Motor neuron (in vitro differentiated cells): ENCODE measurements around the gene FBXL15. TPM values are rescaled to one million over a fixed set of nuclear protein-coding genes. Genes with fewer than 3 reads are reported as not detected.

Experiments
- ATAC-seq, 8 experiments: fragments of 200-7000 bp; cut with Tn5 transposase; replicated peaks in 6 of 8; 2 replicates each; pipeline ENCODE4 v1.8.0; 2021; ENCODE audit warnings: mild to moderate bottlenecking in 8 of 8, moderate library complexity in 8 of 8
- H3K27ac ChIP-seq, 2 donors: fragments of 250-450 bp; sonication (Bioruptor Pico); 2 replicates each; pipeline ENCODE4 v1.9.0; 2021; ENCODE audit warnings: antibody characterized with exemption in 2 of 2, mild to moderate bottlenecking in 2 of 2, moderate library complexity in 1 of 2
- H3K4me1 ChIP-seq, 2 donors: fragments of 250-450 bp; sonication (Bioruptor Pico); replicated peaks in 1 of 2; 2 replicates each; pipeline ENCODE4 v1.6.1; 2021; ENCODE audit warnings: antibody characterized with exemption in 2 of 2, mild to moderate bottlenecking in 2 of 2, moderate library complexity in 1 of 2
- H3K4me3 ChIP-seq, 5 donors: fragments of 250-450 bp; sonication (Bioruptor Pico); 2 replicates each; pipeline ENCODE4 v1.9.0; 2021; ENCODE audit warnings: antibody characterized with exemption in 5 of 5, mild to moderate bottlenecking in 5 of 5, moderate library complexity in 4 of 5
- WGBS, 10 experiments: fragments of 450-650 bp; shearing (Covaris generic); methylation state at CpG; one replicate each; pipeline ENCODE4 v1.0.0; 2022; 5-methylcytosine and 5-hydroxymethylcytosine counted together
- in situ Hi-C, 9 experiments: fragments of 400-800 bp; cut with MboI; loops; one replicate each; pipeline ENCODE4 v1.15.0; 2021; ENCODE audit warnings: low sequenced_read_pairs in 9 of 9, low pct_unique_long_range_greater_than_20kb in 2 of 9; ENCODE audit not compliant: unreplicated experiment in 9 of 9
- total RNA-seq, 8 experiments: library from RNA; unstranded; fragments of 300-600 nt; gene quantifications; 2 replicates each; pipeline versions ENCODE4 v1.2.3 to v1.2.4, GENCODE V29; 2022

Gene FBXL15
- total RNA-seq, 8 experiments from 2014 or later = 7.0 to 17.4 (median 11.6) TPM

DNA sequence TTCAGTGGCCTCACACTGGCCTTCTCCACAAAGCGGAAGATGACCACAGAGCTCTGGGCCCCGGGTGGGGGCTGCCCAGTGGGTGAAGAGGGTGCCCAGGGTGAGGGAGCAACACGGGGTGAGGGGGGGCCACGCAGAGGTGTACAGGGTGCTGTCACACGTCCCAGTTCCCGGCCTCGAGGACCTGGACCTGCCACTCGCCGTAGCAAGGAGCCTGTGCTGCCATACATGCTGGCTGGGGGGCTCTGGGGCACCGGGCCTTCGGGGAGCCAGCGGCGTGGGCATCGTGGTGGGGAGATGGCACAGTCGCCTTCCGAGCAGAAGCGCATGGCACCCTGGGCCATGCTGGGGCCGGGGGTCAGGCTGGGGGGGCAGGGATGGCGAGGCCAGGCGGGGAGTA is 3.9 kb upstream of the FBXL15 start:
- no peak overlapping the region for H3K4me3 ChIP-seq
- no peak overlapping the region for H3K27ac ChIP-seq
- WGBS, 10 experiments = no CpG with 5 or more reads among the region's 20 CpGs
- no peak for ATAC-seq
- peaks cover 35 to 40% of the 10 kb centered on the region in 2 donors for H3K4me1 ChIP-seq
- in situ Hi-C loops = no loop called here

DNA sequence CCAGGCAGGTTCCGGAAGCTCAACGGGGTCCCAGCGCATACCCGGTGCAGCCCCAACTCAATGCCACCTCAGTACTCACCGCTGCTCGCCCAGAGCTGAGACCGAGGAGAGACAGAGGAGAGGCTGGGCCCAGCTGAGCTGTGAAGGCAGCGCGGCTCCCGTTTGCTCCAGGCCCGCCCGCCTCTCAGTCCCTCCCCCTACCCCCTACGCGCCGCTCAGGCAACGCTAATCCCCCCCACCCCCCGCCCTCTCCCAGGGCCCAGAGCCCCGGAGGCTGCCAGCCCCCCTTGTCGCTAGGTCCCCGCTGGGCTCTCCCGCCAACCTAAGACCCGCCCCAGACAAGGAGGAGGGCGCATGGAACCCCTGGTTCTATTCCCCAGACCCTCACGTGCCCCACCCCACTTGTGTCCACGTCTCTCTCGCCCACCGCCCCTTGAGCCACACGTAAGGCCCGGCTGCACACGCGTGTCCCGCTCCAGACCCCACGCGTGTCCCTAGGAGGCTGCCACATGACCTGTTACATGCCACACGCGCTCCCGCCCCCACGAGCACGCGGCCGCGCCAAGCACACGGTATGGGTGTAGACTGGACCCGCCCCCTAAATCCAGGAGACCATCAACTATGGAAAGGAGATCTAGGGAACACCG is 1.9 kb upstream of the FBXL15 start, which contains the start of gene PSD:
TSS of gene PSD (minus strand) at position 164 of the 647 bp plus-strand sequence. CDS start 1,747 bp downstream, outside the sequence.
- WGBS, 10 experiments = 0 to 21% (median 4%) methylated on average over 1 to 10 of the region's 45 CpGs; no CpG with 5 or more reads in 7 of the 10 experiments
- in situ Hi-C loops = no loop called here
- Histone ChIP-seq H3K27ac (peak within 1 kb of the TSS; percentile 94), H3K4me3 (peak within 1 kb of the TSS; percentile 54 to 83 (median 65)), H3K4me1 (peaks cover 26 to 29% of the 10 kb centered on the region in 2 donors)
- ATAC-seq = peak in 5 of 8 experiments; percentile 33 to 62 (median 57)

DNA sequence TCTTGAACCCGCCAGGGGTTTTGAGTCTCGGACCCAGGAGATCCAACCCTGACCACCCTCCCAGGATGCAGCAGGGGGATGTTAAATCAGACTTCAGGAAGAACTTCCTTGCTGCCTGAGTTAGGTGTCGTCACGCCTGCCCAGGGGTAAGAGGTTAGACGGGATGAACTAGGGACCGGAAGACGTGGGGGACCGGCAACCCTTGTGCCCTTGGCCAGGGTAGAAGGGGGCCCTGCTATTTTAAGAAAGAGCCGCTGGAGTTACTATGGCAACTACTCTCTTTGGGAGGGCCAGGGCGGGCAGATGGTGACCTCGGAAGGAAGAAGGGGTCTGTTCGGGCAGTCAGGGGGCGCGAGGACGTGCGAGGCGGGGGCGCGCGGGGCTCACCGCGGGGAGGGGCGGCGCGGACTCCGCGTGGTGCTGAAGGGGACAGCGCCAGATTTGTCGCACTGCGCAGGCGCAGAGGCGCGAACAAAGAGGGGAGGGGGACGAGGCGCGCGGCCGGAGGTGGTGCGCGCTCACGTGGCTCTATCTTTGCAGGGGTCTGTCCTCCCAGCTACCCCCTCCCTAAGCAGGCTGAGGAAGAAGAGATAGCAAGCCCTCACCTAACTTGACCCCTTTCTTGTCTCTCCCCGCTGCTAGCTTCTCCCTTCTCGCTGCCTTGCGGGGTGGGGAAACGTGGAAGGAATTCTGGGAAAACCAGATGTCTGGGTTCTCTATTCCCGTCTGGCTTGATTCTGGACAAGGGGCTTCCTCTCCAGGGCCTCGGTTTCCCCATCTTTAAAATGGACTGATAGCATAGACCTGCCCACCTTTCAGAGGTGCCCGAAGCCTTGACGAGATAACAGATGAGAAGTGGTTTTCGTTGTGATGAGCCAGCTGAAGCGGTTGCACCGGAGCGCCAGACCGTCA is 1.1 kb upstream of the FBXL15 start:
- WGBS, 10 experiments = 0 to 7% (median 0%) methylated on average over 3 to 14 of the region's 54 CpGs; no CpG with 5 or more reads in 4 of the 10 experiments
- in situ Hi-C loops = no loop called here
- Histone ChIP-seq H3K27ac (peak overlapping the region; percentile 94), H3K4me1 (peaks cover 19 to 22% of the 10 kb centered on the region in 2 donors), H3K4me3 (peak overlapping the region; percentile 54 to 83 (median 65))
- peak in 5 of 8 experiments; percentile 21 to 46 (median 43) for ATAC-seq

DNA sequence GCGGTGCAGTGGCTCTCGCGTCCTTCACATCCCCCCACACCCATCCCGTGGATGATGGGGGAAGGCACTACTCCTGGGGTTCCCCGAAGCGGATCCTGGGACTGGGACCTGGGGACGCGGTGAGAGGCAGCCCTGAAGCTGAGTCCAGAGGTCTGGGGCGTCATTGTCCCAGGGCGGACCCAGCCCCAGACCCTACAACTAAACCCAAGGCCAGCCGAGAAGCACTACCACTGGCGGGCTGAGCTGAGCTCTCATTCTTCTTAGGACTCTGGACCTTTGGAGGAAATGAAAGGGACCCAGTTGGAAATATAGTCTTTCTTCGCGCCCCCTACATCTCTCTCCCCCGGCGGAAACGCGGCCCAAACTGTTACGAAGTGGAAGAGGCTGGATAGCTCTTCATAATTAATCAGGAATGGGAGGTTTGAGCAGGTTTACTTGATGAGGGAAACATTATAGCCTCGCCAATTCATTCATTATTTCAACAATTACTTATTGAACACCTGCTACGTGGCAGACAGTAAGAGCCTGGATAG is 389 bp upstream of the FBXL15 start:
- peak overlapping the region; percentile 54 to 83 (median 65) for H3K4me3 ChIP-seq
- WGBS, 10 experiments = 0 to 4% (median 0%) methylated on average over 1 to 10 of the region's 21 CpGs; no CpG with 5 or more reads in 3 of the 10 experiments
- peaks cover 18 to 19% of the 10 kb centered on the region in 2 donors for H3K4me1 ChIP-seq
- peak in 3 of 8 experiments; percentile 0 to 1 (median 1) for ATAC-seq
- in situ Hi-C loops = no loop called here
- H3K27ac ChIP-seq = peak overlapping the region; percentile 94

DNA sequence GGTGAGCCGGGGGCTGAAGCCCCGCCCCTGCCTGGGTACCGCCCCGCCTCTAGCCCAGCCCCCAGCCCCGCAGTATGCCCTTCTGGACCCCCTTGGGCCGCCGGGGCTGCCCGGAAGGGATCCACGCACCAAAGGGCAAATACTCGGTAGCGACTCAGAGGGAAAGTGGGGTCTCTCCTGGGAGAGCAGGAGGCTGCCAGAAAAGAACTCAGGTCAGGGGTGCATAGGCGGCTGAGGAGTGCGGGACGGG is 796 bp downstream of the FBXL15 start:
- peak overlapping the region; percentile 54 to 83 (median 65) for H3K4me3 ChIP-seq
- peaks cover 19 to 20% of the 10 kb centered on the region in 2 donors for H3K4me1 ChIP-seq
- no peak for ATAC-seq
- 0 to 17% methylated on average over 1 of the region's 14 CpGs; no CpG with 5 or more reads in 8 of the 10 experiments for WGBS, 10 experiments
- in situ Hi-C loops = no loop called here
- H3K27ac ChIP-seq = peak overlapping the region; percentile 94

DNA sequence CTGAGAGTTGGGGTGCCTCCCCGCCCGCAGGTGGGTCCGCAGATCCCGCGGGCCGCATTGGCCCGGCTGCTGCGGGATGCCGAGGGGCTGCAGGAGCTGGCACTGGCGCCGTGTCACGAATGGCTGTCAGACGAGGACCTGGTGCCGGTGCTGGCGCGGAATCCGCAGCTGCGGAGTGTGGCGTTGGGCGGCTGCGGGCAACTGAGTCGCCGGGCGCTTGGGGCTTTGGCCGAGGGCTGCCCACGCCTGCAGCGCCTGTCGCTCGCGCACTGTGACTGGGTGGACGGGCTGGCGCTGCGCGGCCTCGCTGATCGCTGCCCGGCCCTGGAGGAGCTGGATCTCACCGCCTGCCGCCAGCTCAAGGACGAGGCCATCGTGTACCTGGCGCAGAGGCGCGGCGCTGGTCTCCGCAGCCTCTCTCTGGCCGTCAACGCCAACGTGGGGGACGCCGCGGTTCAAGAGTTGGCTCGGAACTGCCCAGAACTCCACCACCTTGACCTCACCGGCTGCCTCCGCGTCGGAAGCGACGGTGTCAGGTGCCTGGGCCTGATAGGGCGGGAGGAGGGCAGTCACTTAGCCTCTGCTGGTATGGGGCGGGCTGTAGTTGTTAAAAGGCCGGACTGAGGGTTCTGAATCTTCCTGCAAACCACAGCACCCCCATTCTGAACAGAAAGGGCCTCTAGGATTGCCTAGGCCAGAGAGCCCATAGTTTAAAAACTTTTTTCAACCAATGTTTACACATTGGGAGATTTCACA is 1.3 kb downstream of the FBXL15 start:
- H3K27ac ChIP-seq = peak overlapping the region; percentile 94
- 0 to 20% (median 0%) methylated on average over 1 to 14 of the region's 62 CpGs; no CpG with 5 or more reads in 5 of the 10 experiments for WGBS, 10 experiments

DNA sequence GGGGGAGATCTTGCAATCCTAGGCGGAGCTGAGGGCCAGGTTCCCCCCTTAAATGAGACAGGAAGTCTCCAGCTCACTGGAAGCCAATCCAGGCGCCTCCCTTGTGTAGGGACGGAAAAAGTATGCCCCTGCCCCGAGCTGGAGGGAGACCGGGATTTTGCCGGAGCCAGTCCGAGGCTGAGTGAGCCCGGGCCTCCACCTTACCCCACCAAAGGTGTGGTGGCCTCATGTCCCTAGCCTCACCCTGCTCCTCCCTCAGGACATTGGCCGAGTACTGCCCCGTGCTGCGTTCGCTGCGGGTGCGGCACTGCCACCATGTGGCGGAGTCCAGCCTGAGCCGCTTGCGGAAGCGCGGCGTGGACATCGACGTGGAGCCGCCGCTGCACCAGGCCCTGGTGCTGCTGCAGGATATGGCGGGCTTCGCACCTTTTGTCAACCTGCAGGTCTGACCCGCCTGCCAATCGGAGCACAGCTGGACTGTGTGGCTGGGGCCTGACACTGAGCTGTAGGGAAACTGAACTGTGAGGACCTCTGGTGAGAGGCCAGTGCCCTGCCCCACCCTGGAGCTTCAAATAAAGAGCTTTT is 2.0 kb downstream of the FBXL15 start:
- Histone ChIP-seq H3K4me1 (peaks cover 14 to 18% of the 10 kb centered on the region in 2 donors), H3K27ac (peak overlapping the region in 1 of 2 donors; percentile 78), H3K4me3 (peak overlapping the region; percentile 54 to 83 (median 65))
- in situ Hi-C loops = no loop called here
- peak; percentile 16 to 51 (median 22) for ATAC-seq
- WGBS, 10 experiments = 0 to 19% (median 12%) methylated on average over 1 to 15 of the region's 28 CpGs; no CpG with 5 or more reads in 4 of the 10 experiments

More for the DNA sequence above, 1.3 kb downstream of the FBXL15 start:
- in situ Hi-C loops = no loop called here
- Histone ChIP-seq H3K4me1 (peaks cover 19 to 20% of the 10 kb centered on the region in 2 donors), H3K4me3 (peak overlapping the region; percentile 54 to 83 (median 65))
- ATAC-seq = peak in 2 of 8 experiments; percentile 3 to 4

DNA sequence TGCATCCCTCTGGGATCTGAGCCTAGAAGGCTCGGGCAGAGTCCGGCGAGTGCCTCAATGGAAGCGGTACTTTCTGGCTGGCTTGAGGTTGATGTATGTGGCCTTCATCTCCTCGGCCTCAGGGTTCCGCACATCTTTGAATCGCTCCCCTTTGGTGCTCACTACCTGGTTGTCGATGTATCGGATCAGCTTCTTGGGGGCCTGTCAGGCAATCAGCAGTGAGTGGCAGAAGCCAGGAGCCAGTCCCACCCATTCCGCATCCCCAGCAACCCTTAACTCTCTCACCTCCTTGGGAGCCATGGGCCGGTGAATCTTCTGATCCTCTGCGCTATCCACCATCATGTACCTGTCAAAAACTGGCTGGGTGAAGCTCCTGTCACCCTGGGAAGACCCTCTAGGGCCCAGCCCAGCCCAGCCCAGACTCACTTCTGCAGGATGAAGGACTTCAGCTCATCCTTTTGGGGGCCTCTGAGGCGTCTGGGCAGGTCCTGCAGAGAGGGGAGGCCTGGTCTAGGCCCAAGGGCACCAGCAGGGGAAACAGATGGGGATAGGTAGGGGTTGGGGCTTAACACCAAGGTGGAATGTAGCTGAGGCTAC is 2.8 kb downstream of the FBXL15 start:
- no peak overlapping the region for H3K27ac ChIP-seq
- in situ Hi-C loops = no loop called here
- H3K4me1 ChIP-seq = peaks cover 10 to 12% of the 10 kb centered on the region in 2 donors
- WGBS, 10 experiments = 79 to 85% methylated on average over 3 to 6 of the region's 13 CpGs; no CpG with 5 or more reads in 8 of the 10 experiments
- H3K4me3 ChIP-seq = no peak overlapping the region
- ATAC-seq = no peak

DNA sequence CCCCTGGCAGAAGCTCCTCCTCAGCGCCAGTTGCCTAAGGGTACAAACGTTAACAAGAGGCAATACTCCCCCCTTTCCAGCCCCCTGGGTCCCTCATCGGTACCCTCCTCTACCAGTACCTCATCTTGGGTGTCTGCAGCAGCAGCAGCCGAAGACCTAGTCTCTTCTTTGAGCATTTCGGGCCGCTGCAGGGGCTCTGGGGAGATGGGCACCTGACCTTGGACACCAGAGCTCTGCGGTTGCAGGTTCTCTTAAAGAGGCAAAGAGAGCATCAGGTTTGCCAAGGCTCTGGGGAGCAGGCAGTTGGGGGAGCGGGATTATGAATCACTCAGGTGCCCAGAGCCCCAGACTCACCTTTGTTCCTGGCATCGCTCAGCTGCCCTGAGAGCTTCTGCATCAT is 3.5 kb downstream of the FBXL15 start:
- H3K4me3 ChIP-seq = no peak overlapping the region
- no peak overlapping the region for H3K27ac ChIP-seq
- in situ Hi-C loops = no loop called here
- H3K4me1 ChIP-seq = peaks cover 10 to 12% of the 10 kb centered on the region in 2 donors
- 71 to 100% (median 80%) methylated on average over 1 to 7 of the region's 9 CpGs; no CpG with 5 or more reads in 5 of the 10 experiments for WGBS, 10 experiments
- no peak for ATAC-seq

DNA sequence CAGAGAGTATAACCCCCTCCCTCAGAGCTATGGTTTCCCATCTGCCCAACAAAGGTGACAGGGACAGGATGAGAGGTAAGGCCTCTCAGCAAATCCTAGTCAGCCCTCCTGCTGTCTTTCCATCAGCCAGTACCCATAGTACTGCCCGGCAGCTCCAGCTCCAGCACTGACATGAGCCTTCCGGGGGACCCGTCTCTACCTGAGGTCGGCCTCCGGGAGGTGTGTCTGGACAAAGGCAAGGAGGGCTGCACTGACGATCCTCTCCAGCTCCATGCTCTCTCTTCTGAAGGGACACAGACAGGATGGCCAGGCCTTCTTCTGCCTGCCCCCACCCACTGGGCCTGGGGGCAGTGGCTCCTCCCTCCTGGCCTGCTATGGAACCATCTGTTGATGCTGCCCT is 4.3 kb downstream of the FBXL15 start:
- Histone ChIP-seq H3K4me1 (peaks cover 12 to 13% of the 10 kb centered on the region in 2 donors), H3K4me3 (no peak overlapping the region), H3K27ac (no peak overlapping the region)
- ATAC-seq = no peak
- in situ Hi-C loops = no loop called here
- 100% methylated on average over 1 to 2 of the region's 6 CpGs; no CpG with 5 or more reads in 8 of the 10 experiments for WGBS, 10 experiments

DNA sequence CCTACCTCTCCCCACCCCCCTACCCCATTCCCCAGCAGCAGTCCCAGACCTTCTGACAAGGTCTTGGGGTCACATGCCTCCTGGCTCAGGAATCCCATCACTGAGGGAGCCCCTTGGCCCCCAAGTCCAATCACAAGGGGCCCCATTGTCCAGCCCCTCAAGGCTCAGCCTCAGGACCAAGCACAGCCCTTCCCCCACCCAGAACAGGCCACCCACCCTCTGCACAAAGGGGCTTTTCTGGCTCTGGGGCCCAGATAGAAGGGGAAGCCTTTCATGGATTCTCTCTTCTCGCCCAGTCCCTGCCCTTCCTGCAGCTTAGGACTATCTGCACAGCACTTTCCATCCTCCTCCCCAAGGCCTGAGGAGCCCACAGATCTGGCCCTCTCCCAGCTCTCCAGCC is 4.8 kb downstream of the FBXL15 start:
- WGBS, 10 experiments = 67% methylated on average over 1 of the region's 1 CpG; no CpG with 5 or more reads in 9 of the 10 experiments
- H3K4me1 ChIP-seq = peaks cover 12 to 13% of the 10 kb centered on the region in 2 donors
- in situ Hi-C loops = no loop called here
- ATAC-seq = no peak
- H3K27ac ChIP-seq = no peak overlapping the region
- no peak overlapping the region for H3K4me3 ChIP-seq
